Measurements from ENCODE around the gene RHPN2. TPM values are rescaled to one million over a fixed set of nuclear protein-coding genes. Genes with fewer than 3 reads are reported as not detected.

The RHPN2 gene
- total RNA-seq = 10 to 100 TPM in 1 of 4 donors, 1 to 10 TPM in 2, under 1 TPM in 1; under 0.01 to 10.6 (median 5.1) TPM

DNA sequence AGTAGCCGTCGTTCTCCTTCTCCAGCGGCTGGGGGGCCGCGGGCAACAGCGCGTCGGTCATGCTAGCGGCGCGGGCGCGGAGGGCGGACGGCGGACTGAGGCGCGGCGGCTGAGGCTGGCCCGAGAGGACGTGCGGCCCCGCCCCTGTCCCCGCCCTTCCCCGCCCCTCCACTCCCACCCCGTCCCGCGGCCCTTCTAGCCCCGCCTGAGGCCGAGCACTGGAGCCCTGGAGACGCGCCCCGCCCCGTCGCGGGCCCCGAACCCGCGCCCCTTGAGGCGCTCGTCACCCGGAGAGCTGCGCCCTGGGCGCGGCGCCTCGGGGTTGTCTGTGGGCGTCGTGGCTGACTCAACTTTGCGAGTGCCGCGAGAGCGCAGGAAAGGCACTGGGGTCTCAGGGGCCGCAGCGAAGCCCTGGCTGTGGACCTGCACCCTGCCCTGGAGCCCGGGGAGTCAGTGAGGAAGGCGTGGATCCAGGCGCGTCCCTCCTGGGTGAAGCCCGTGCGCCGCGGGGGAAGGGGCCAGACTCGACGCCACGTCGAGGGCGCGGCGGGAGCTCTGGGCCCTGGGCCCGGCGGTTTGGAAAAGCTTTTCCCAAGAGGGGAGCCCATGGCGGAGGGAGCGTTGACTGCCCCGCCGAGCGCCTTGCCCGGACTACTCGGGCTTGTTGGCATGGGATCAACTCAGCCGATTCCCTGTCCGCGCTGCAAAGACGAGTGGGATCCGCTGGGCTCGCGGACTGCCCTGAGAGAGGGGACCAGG lies at the start of gene RHPN2:
RHPN2 (minus strand) TSS at position 97 of the 759 bp plus-strand sequence; CDS start at position 61, 36 bp downstream.
- Histone ChIP-seq H3K36me3 (no peaks in the 10 kb centered on the region), H3K4me3 (peak within 1 kb of the TSS; percentile 41 to 72), H3K27me3 (no peaks in the 10 kb centered on the region), H3K27ac (peak within 1 kb of the TSS in 1 of 2 donors; percentile 48), H3K9me3 (no peaks in the 10 kb centered on the region), H3K4me1 (peaks cover 0 to 10% of the 10 kb centered on the region in 2 donors)
- intact Hi-C loops (cut with DNase I; ENCODE audit: low total_unique reads) = no loop called here
- TF ChIP-seq POLR2A (IDR thresholded peaks at IDR 0.05) = no peak
- TF ChIP-seq, protein P1, sequence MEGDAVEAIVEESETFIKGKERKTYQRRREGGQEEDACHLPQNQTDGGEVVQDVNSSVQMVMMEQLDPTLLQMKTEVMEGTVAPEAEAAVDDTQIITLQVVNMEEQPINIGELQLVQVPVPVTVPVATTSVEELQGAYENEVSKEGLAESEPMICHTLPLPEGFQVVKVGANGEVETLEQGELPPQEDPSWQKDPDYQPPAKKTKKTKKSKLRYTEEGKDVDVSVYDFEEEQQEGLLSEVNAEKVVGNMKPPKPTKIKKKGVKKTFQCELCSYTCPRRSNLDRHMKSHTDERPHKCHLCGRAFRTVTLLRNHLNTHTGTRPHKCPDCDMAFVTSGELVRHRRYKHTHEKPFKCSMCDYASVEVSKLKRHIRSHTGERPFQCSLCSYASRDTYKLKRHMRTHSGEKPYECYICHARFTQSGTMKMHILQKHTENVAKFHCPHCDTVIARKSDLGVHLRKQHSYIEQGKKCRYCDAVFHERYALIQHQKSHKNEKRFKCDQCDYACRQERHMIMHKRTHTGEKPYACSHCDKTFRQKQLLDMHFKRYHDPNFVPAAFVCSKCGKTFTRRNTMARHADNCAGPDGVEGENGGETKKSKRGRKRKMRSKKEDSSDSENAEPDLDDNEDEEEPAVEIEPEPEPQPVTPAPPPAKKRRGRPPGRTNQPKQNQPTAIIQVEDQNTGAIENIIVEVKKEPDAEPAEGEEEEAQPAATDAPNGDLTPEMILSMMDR (IDR thresholded peaks at IDR 0.05) = peak in 1 of 4 experiments; percentile 1
- peak; percentile 54 to 63 for DNase-seq

DNA sequence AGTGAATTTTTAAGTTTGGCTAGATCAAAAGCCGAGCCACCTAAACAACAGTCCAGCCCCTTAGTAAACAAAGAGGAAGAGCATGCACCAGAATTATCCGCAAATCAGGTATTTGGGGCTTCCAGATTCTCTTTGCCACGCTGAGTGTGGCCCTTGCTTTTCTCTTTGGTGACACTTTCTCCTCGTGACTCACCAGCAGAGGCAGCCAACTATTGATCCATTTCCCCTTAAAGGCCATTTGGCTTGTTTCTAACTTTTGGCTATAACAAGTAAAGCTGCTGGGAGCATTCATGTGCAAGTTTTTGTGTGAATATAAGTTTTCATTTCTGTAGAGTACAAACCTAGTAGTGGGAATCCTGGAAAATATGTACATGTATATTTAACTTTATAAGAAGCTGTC lies 49.6 kb upstream of the RHPN2 start:
- Histone ChIP-seq H3K9me3 (no peaks in the 10 kb centered on the region), H3K27me3 (no peaks in the 10 kb centered on the region), H3K4me1 (no peaks in the 10 kb centered on the region), H3K4me3 (no peak overlapping the region), H3K27ac (no peak overlapping the region), H3K36me3 (no peaks in the 10 kb centered on the region)
- no peak for DNase-seq
- TF ChIP-seq POLR2A (IDR thresholded peaks at IDR 0.05) = no peak
- TF ChIP-seq, protein P1 (IDR thresholded peaks at IDR 0.05) = no peak
- intact Hi-C loops (cut with DNase I; ENCODE audit: low total_unique reads) = no loop called here

DNA sequence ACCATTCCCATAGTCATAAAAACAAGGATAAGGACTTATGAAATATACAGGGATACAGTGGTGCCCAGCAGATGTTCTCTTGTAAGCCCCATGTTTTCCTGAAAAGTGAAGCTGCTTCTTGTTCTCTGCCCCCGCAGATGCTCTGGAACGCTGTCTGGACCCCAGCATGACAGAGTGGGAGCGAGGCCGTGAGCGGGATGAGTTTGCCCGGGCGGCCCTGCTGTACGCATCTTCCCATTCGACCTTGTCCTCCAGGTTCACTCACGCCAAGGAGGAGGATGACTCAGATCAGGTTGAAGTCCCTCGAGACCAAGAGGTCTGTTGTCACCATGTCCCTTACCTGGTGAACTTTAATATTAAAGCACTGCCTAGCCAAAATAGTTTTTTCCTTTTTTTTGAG lies 46.9 kb upstream of the RHPN2 start:
- H3K27ac ChIP-seq = no peak overlapping the region
- intact Hi-C loops (cut with DNase I; ENCODE audit: low total_unique reads) = no loop called here
- no peaks in the 10 kb centered on the region for H3K4me1 ChIP-seq
- DNase-seq = no peak
- no peak overlapping the region for H3K4me3 ChIP-seq
- H3K36me3 ChIP-seq = no peaks in the 10 kb centered on the region
- no peaks in the 10 kb centered on the region for H3K9me3 ChIP-seq
- TF ChIP-seq, protein P1 (IDR thresholded peaks at IDR 0.05) = no peak
- no peak for TF ChIP-seq POLR2A (IDR thresholded peaks at IDR 0.05)
- H3K27me3 ChIP-seq = no peaks in the 10 kb centered on the region

DNA sequence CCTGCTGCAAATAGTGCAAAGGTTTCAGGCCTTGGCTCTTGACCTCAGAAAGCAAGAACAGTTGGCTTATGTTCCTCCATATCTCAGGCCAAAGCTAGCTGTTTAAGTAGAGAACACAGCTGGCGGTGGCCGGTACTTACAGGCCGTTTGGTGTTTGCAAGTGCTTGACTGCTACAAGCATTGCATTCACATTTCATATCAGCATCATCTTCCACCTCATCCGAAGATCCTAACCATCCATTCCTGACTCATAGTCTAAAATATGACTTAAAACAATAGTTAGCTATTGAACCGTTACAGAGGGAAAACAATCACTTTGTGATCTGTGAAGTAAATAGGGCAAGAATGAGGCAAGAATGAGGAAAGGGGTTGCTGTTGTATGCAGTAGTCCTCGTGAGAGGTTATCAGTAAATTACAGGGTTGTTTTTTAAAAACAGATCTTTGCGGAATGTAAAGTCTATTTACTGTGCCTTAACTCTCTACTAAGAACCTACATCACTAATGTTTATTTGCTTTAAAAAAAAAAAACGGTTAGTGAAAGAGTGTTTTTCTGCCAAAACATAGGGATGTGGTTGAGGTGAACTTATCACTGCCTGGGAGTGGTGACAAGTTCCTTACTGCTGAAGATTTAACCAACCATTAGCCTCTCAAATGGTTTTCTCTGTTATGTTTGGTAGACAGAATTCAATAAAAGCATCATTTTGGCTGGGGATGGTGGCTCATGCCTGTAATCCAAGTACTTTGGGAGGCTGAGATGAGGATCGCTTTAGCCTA lies 45.6 kb upstream of the RHPN2 start:
- Histone ChIP-seq H3K4me3 (no peak overlapping the region), H3K27me3 (no peaks in the 10 kb centered on the region), H3K9me3 (no peaks in the 10 kb centered on the region), H3K27ac (no peak overlapping the region), H3K4me1 (no peaks in the 10 kb centered on the region), H3K36me3 (no peaks in the 10 kb centered on the region)
- DNase-seq = no peak
- TF ChIP-seq, protein P1 (IDR thresholded peaks at IDR 0.05) = no peak
- TF ChIP-seq POLR2A (IDR thresholded peaks at IDR 0.05) = no peak
- intact Hi-C loops (cut with DNase I; ENCODE audit: low total_unique reads) = no loop called here

DNA sequence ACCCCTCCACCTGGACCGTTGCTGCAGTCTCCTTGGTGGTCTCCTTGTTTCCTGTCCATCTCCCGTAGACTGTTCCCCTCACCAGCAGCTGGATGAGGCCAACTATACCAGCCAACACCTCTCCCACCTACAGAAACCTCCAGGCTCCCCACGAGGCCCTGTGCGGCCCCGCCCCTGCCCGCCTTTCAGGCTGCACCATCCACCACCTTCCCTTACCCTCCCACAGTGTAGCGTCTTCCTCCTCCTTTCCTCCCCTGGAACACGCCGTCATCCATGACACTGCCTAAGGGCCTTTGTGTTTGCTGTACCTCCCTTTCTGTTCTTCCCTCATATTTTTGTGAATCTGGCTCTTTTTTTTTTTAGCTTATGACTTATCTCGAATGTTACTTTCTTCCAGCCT lies 43.5 kb upstream of the RHPN2 start:
- Histone ChIP-seq H3K9me3 (no peaks in the 10 kb centered on the region), H3K36me3 (no peaks in the 10 kb centered on the region), H3K27ac (no peak overlapping the region), H3K4me3 (no peak overlapping the region), H3K27me3 (no peaks in the 10 kb centered on the region), H3K4me1 (no peaks in the 10 kb centered on the region)
- no peak for TF ChIP-seq POLR2A (IDR thresholded peaks at IDR 0.05)
- TF ChIP-seq, protein P1 (IDR thresholded peaks at IDR 0.05) = no peak
- DNase-seq = no peak
- intact Hi-C loops (cut with DNase I; ENCODE audit: low total_unique reads) = no loop called here

Measured in uterus (tissue), 4 donors.